Activated effector memory CD4-positive, alpha-beta T cell treated with anti-CD3 and anti-CD28 coated beads, Interleukin-2, amount 50 U/mL, for 16 hours (primary cell): Measurements from ENCODE around the gene MYOF.

ENCODE experiments used
- DNase-seq: peaks from one replicate; pipeline ENCODE4 v3.0.0-alpha.2; 2020

Gene MYOF

GRCh38 chr10:93482145-93482834 lies at the start of gene MYOF:
Gene MYOF (minus strand): TSS chr10:93482334. CDS start chr10:93482194, 140 bp downstream.
- peak; percentile 71 for DNase-seq

- no peak for DNase-seq
Observed at GRCh38 chr10:93518531-93518930, 36.4 kb upstream of the MYOF start.

GRCh38 chr10:93516006-93516380 lies 33.9 kb upstream of the MYOF start:
- DNase-seq = no peak

- no peak for DNase-seq
Observed at GRCh38 chr10:93515071-93516005, 33.2 kb upstream of the MYOF start.

- DNase-seq = no peak
Observed at GRCh38 chr10:93514521-93514920, 32.4 kb upstream of the MYOF start.

- DNase-seq = no peak
Observed at GRCh38 chr10:93513091-93513490, 31.0 kb upstream of the MYOF start.

GRCh38 chr10:93512565-93512964 lies 30.4 kb upstream of the MYOF start:
- no peak for DNase-seq

GRCh38 chr10:93509816-93510215 lies 27.7 kb upstream of the MYOF start:
- no peak for DNase-seq

GRCh38 chr10:93505075-93505474 lies 22.9 kb upstream of the MYOF start:
- no peak for DNase-seq

- no peak for DNase-seq
Observed at GRCh38 chr10:93503075-93503474, 20.9 kb upstream of the MYOF start.

- DNase-seq = no peak
Observed at GRCh38 chr10:93501650-93502049, 19.5 kb upstream of the MYOF start.

GRCh38 chr10:93498166-93498565 lies 16.0 kb upstream of the MYOF start:
- no peak for DNase-seq

- DNase-seq = peak; percentile 99
Observed at GRCh38 chr10:93496322-93497041, 14.3 kb upstream of the MYOF start, which contains the start of gene CEP55. Gene CEP55 (plus strand): TSS chr10:93496612. CDS start chr10:93500052, 3,440 bp downstream.

- DNase-seq = no peak
Observed at GRCh38 chr10:93495654-93496321, 13.7 kb upstream of the MYOF start.

- DNase-seq = no peak
Observed at GRCh38 chr10:93494494-93494893, 12.4 kb upstream of the MYOF start.

- no peak for DNase-seq
Observed at GRCh38 chr10:93493162-93493561, 11.0 kb upstream of the MYOF start.

- DNase-seq = no peak
Observed at GRCh38 chr10:93491602-93492121, 9.5 kb upstream of the MYOF start.

- DNase-seq = no peak
Observed at GRCh38 chr10:93488956-93489528, 6.9 kb upstream of the MYOF start.

GRCh38 chr10:93485690-93486089 lies 3.6 kb upstream of the MYOF start:
- DNase-seq = no peak

GRCh38 chr10:93481637-93482144 lies 443 bp downstream of the MYOF start:
- DNase-seq = no peak

GRCh38 chr10:93478873-93479272 lies 3.3 kb downstream of the MYOF start:
- DNase-seq = no peak

GRCh38 chr10:93476756-93477155 lies 5.4 kb downstream of the MYOF start:
- no peak for DNase-seq
